Gastroesophageal sphincter (tissue), 3 donors: ENCODE results near the gene SLC50A1.

Source experiments
- POLR2A ChIP-seq, 2 donors: fragments of 450-650 bp; IDR thresholded peaks; one replicate each; pipeline ENCODE4 v1.6.1; 2017; ENCODE audit warnings: antibody characterized with exemption in 2 of 2, mild to moderate bottlenecking in 2 of 2, moderate library complexity in 1 of 2
- TF ChIP-seq, protein P1 (sequence below), 4 experiments: fragments of 200-600 bp in 2 of 4; fragments of 450-650 bp in 2 of 4; sonication (generic) in 1 of 4; IDR thresholded peaks; one replicate each; pipeline ENCODE4 v1.5.1; 2017 to 2019; ENCODE audit warnings: antibody characterized with exemption in 4 of 4, mild to moderate bottlenecking in 2 of 4, moderate library complexity in 2 of 4

- TF ChIP-seq POLR2A (IDR thresholded peaks at IDR 0.05), result no peak
- TF ChIP-seq, protein P1, sequence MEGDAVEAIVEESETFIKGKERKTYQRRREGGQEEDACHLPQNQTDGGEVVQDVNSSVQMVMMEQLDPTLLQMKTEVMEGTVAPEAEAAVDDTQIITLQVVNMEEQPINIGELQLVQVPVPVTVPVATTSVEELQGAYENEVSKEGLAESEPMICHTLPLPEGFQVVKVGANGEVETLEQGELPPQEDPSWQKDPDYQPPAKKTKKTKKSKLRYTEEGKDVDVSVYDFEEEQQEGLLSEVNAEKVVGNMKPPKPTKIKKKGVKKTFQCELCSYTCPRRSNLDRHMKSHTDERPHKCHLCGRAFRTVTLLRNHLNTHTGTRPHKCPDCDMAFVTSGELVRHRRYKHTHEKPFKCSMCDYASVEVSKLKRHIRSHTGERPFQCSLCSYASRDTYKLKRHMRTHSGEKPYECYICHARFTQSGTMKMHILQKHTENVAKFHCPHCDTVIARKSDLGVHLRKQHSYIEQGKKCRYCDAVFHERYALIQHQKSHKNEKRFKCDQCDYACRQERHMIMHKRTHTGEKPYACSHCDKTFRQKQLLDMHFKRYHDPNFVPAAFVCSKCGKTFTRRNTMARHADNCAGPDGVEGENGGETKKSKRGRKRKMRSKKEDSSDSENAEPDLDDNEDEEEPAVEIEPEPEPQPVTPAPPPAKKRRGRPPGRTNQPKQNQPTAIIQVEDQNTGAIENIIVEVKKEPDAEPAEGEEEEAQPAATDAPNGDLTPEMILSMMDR (IDR thresholded peaks at IDR 0.05), result peak in 3 of 4 experiments; percentile 90 to 95 (median 91)
These were observed 41.0 kb downstream of the SLC50A1 start for GRCh38 chr1:155176544-155177071.
